Measurements from ENCODE around the gene FLT4. TPM values are rescaled to one million over a fixed set of nuclear protein-coding genes. Genes with fewer than 3 reads are reported as not detected.

FLT4 gene
- total RNA-seq, 1 experiment from 2014 or later: 0.44 TPM

DNA sequence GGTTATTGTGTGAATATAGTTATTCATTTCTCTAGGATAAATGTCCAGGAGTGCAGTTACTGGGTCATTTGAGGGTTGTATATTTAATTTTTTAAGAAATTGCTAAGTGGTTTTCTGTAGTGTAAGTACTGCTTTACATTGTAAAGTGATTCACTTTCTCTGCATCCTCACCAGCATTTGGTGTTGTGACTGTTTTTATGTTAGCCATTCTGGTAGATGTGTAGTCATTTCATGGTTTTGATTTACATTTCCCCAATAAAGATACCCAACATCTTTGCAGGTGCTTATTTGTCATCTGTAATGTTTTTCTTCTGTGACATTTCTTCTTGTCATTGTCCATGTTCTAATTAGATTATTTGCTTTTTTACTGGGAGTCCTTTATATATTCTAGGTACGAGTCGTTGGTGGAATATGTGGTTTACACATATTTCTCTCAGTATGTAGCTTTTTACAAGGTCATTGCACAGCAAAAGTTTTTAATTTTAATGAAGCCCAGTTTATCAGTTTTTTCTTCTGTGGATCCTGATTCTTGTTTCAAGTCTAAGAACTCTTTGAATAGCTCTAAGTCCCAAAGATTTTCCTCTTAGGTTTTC is 92.1 kb downstream of the FLT4 start:
- in situ Hi-C loops (cut with HindIII; ENCODE audit: low pct_unique_long_range_greater_than_20kb, low sequenced_read_pairs) (no loop called here), intact Hi-C loops (cut with micrococcal nuclease; ENCODE audit: unreplicated experiment) (no loop called here)
- H3K27ac ChIP-seq (ENCODE audit: low read length): no peak overlapping the region
- no peak for ATAC-seq
- H3K36me3 ChIP-seq (ENCODE audit: control insufficient read depth, insufficient read depth, low read length): peaks cover 5% of the 10 kb centered on the region; the same call in 1 of the 2 replicates
- DNase-seq (ENCODE audit: low read depth, low spot score): no peak
- POLR2A ChIA-PET: no interaction called here
- CTCF ChIA-PET: no interaction called here
- no TSS peak for BruUV-seq (replicated peaks)
- no peak for TF ChIP-seq TCF7L2 (IDR thresholded peaks at IDR 0.05; ENCODE audit: low read depth, low read length)
- TF ChIP-seq SIN3A (IDR thresholded peaks at IDR 0.05; ENCODE audit: borderline replicate concordance, insufficient read depth, low read depth, low read length): no peak
- TF ChIP-seq, protein P1, sequence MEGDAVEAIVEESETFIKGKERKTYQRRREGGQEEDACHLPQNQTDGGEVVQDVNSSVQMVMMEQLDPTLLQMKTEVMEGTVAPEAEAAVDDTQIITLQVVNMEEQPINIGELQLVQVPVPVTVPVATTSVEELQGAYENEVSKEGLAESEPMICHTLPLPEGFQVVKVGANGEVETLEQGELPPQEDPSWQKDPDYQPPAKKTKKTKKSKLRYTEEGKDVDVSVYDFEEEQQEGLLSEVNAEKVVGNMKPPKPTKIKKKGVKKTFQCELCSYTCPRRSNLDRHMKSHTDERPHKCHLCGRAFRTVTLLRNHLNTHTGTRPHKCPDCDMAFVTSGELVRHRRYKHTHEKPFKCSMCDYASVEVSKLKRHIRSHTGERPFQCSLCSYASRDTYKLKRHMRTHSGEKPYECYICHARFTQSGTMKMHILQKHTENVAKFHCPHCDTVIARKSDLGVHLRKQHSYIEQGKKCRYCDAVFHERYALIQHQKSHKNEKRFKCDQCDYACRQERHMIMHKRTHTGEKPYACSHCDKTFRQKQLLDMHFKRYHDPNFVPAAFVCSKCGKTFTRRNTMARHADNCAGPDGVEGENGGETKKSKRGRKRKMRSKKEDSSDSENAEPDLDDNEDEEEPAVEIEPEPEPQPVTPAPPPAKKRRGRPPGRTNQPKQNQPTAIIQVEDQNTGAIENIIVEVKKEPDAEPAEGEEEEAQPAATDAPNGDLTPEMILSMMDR (IDR thresholded peaks at IDR 0.05): no peak
- TF ChIP-seq POLR2AphosphoS5 (IDR thresholded peaks at IDR 0.05; ENCODE audit: low read depth, low read length): no peak
- TF ChIP-seq, protein P2, sequence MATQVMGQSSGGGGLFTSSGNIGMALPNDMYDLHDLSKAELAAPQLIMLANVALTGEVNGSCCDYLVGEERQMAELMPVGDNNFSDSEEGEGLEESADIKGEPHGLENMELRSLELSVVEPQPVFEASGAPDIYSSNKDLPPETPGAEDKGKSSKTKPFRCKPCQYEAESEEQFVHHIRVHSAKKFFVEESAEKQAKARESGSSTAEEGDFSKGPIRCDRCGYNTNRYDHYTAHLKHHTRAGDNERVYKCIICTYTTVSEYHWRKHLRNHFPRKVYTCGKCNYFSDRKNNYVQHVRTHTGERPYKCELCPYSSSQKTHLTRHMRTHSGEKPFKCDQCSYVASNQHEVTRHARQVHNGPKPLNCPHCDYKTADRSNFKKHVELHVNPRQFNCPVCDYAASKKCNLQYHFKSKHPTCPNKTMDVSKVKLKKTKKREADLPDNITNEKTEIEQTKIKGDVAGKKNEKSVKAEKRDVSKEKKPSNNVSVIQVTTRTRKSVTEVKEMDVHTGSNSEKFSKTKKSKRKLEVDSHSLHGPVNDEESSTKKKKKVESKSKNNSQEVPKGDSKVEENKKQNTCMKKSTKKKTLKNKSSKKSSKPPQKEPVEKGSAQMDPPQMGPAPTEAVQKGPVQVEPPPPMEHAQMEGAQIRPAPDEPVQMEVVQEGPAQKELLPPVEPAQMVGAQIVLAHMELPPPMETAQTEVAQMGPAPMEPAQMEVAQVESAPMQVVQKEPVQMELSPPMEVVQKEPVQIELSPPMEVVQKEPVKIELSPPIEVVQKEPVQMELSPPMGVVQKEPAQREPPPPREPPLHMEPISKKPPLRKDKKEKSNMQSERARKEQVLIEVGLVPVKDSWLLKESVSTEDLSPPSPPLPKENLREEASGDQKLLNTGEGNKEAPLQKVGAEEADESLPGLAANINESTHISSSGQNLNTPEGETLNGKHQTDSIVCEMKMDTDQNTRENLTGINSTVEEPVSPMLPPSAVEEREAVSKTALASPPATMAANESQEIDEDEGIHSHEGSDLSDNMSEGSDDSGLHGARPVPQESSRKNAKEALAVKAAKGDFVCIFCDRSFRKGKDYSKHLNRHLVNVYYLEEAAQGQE (IDR thresholded peaks at IDR 0.05; ENCODE audit: insufficient read depth in 1 of 2, low read depth in 2 of 2, low read length in 1 of 2): no peak
- H3K27me3 ChIP-seq (ENCODE audit: control insufficient read depth, insufficient read depth, low read length): no peaks in the 10 kb centered on the region
- no peak overlapping the region for H3K4me3 ChIP-seq (ENCODE audit: low read depth in 2 of 2, low read length in 2 of 2)
- H3K4me1 ChIP-seq (ENCODE audit: control insufficient read depth, insufficient read depth, low read length): no peaks in the 10 kb centered on the region
- no peaks in the 10 kb centered on the region for H3K9me3 ChIP-seq (ENCODE audit: control insufficient read depth, insufficient read depth, low read depth, low read length)

DNA sequence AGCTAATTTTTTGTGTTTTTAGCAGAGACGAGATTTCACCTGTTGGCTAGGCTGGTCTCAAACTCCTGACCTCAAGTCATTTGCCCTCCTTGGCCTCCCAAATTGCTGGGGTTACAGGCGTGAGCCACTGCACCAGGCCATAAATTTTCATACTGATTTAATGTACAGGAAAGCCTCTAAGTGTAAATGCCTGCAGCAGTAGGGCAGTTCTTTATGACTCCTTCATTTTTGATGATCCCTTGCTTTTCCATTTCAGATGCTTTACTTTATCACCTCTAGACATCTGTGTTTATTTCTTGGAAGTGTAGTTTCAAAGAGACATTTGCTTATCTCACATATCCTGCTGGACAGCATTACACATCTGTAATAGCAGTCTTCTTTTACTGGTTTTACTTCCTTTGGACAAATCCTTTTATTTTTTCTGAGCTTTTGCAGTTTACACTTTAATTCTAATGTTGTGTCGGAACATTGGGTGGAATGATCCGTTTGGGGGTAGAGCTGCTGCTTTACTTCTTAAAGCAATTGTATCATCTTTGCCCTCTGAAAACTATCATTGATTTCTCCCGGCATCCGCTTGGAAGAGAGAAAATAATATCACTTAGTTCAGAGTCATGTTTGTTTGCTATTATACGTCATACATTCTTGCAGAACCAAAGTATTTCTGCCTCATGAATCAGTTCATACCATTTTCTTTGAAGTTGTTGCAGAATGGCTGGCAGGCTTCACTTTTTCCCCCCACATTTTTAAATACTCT is 94.1 kb downstream of the FLT4 start:
- intact Hi-C loops (cut with micrococcal nuclease; ENCODE audit: unreplicated experiment): no loop called here
- Histone ChIP-seq H3K27ac (ENCODE audit: low read length) (no peak overlapping the region), H3K4me1 (ENCODE audit: control insufficient read depth, insufficient read depth, low read length) (no peaks in the 10 kb centered on the region), H3K36me3 (ENCODE audit: control insufficient read depth, insufficient read depth, low read length) (peaks cover 5% of the 10 kb centered on the region; the same call in 1 of the 2 replicates), H3K4me3 (ENCODE audit: low read depth in 2 of 2, low read length in 2 of 2) (no peak overlapping the region), H3K9me3 (ENCODE audit: control insufficient read depth, insufficient read depth, low read depth, low read length) (no peaks in the 10 kb centered on the region), H3K27me3 (ENCODE audit: control insufficient read depth, insufficient read depth, low read length) (no peaks in the 10 kb centered on the region)
- POLR2A ChIA-PET: no interaction called here
- TF ChIP-seq TCF7L2 (IDR thresholded peaks at IDR 0.05; ENCODE audit: low read depth, low read length) (no peak), SIN3A (IDR thresholded peaks at IDR 0.05; ENCODE audit: borderline replicate concordance, insufficient read depth, low read depth, low read length) (no peak), POLR2AphosphoS5 (IDR thresholded peaks at IDR 0.05; ENCODE audit: low read depth, low read length) (no peak)
- TF ChIP-seq, protein P1 (IDR thresholded peaks at IDR 0.05): no peak
- TF ChIP-seq, protein P2 (IDR thresholded peaks at IDR 0.05; ENCODE audit: insufficient read depth in 1 of 2, low read depth in 2 of 2, low read length in 1 of 2): no peak
- no peak for DNase-seq (ENCODE audit: low read depth, low spot score)
- no peak for ATAC-seq
- BruUV-seq (replicated peaks): no TSS peak
- CTCF ChIA-PET: no interaction called here
- in situ Hi-C loops (cut with HindIII; ENCODE audit: low pct_unique_long_range_greater_than_20kb, low sequenced_read_pairs): no loop called here
